Keratinocyte (primary cell): ENCODE measurements around the gene PPP5C. TPM values are rescaled to one million over a fixed set of nuclear protein-coding genes. Genes with fewer than 3 reads are reported as not detected.

Source experiments
- DNase-seq: peaks from one replicate; pipeline ENCODE4 v3.0.0-alpha.2; 2011; ENCODE audit warnings: low read depth, missing footprints, low spot score
- FAIRE-seq: peaks from 2 replicates; lab custom pipeline; 2011; peaks lifted over from hg19 to GRCh38; lab: Jason Lieb, UNC
- H2AFZ ChIP-seq: 2 replicates; pipeline ENCODE4 v1.6.0; 2012; ENCODE audit warnings: low read length, control low read depth, inconsistent platforms; ENCODE audit not compliant: control insufficient read depth
- H3K27ac ChIP-seq: 2 replicates; pipeline ENCODE4 v1.5.1; 2011; ENCODE audit warnings: low read length; ENCODE audit not compliant: control insufficient read depth, insufficient read depth
- H3K27me3 ChIP-seq: 3 replicates; pipeline ENCODE4 v1.6.0; 2011; ENCODE audit warnings: low read length; ENCODE audit not compliant: control insufficient read depth, insufficient read depth; ENCODE audit errors: extremely low read depth
- H3K36me3 ChIP-seq, 2 experiments: 2 replicates in 1 of 2; 3 replicates in 1 of 2; pipeline ENCODE4 v1.5.1; 2011; ENCODE audit warnings: low read length in 2 of 2, mild to moderate bottlenecking in 1 of 2; ENCODE audit not compliant: control insufficient read depth in 2 of 2, insufficient read depth in 2 of 2; ENCODE audit errors: extremely low read depth in 1 of 2
- H3K4me1 ChIP-seq: 3 replicates; pipeline ENCODE4 v1.5.1; 2011; ENCODE audit warnings: low read length; ENCODE audit not compliant: control insufficient read depth, insufficient read depth; ENCODE audit errors: extremely low read depth
- H3K4me2 ChIP-seq: 3 replicates; pipeline ENCODE4 v1.6.0; 2011; ENCODE audit warnings: low read depth, low read length; ENCODE audit not compliant: control insufficient read depth, insufficient read depth; ENCODE audit errors: extremely low read depth
- H3K4me3 ChIP-seq, 3 experiments: fragments of 200-600 bp in 1 of 3; sonication (generic) in 1 of 3; 2 replicates in 2 of 3; 3 replicates in 1 of 3; pipeline ENCODE4 v1.5.1; 2011 to 2016; ENCODE audit warnings: low read length in 3 of 3, mild to moderate bottlenecking in 3 of 3, control low read depth in 2 of 3, inconsistent platforms in 1 of 3, low read depth in 1 of 3, mixed read lengths in 1 of 3, mixed run types in 1 of 3, moderate library complexity in 1 of 3; ENCODE audit not compliant: control insufficient read depth in 2 of 3, insufficient read depth in 2 of 3; ENCODE audit errors: extremely low read depth in 1 of 3
- H3K79me2 ChIP-seq: 2 replicates; pipeline ENCODE4 v1.6.0; 2012; ENCODE audit warnings: low read length; ENCODE audit not compliant: control insufficient read depth, insufficient read depth
- H3K9ac ChIP-seq: 3 replicates; pipeline ENCODE4 v1.6.0; 2011; ENCODE audit warnings: low read length; ENCODE audit not compliant: control insufficient read depth, insufficient read depth; ENCODE audit errors: extremely low read depth
- H3K9me1 ChIP-seq: 3 replicates; pipeline ENCODE4 v1.6.0; 2011; ENCODE audit warnings: low read length; ENCODE audit not compliant: control insufficient read depth, insufficient read depth; ENCODE audit errors: extremely low read depth
- H3K9me3 ChIP-seq: 2 replicates; pipeline ENCODE4 v1.5.1; 2012; ENCODE audit warnings: low read depth, low read length; ENCODE audit not compliant: control insufficient read depth
- H4K20me1 ChIP-seq: 3 replicates; pipeline ENCODE4 v1.6.0; 2011; ENCODE audit warnings: low read length; ENCODE audit not compliant: control insufficient read depth, insufficient read depth; ENCODE audit errors: extremely low read depth
- EZH2 ChIP-seq: IDR thresholded peaks from one replicate; pipeline ENCODE4 v1.6.1; 2012; ENCODE audit warnings: inconsistent platforms, mild to moderate bottlenecking, low read length, moderate library complexity
- dilution Hi-C: fragments of 300-500 bp; cut with MboI; formaldehyde crosslinking; loops from one replicate; pipeline ENCODE4 v1.7.0; 2020; ENCODE audit warnings: low sequenced_read_pairs; ENCODE audit not compliant: extremely low pct_ligation_motif_present
- polyA plus RNA-seq, 5 experiments: library from polyadenylated mRNA; depleted of rRNA in 3 of 5; stranded (reverse) in 3 of 5; stranded (forward) in 1 of 5; unstranded in 1 of 5; fragments of >200 nt; gene quantifications; 1 replicate in 1 of 5; 2 replicates in 3 of 5; 3 replicates in 1 of 5; pipeline versions ENCODE4 v1.2.1 to v1.2.3, GENCODE V29; 2011 to 2012; ENCODE audit warnings: missing spikeins in 2 of 5, low read depth in 1 of 5, low replicate concordance in 1 of 5
- TF ChIP-seq, protein P1 (sequence below), 3 experiments: IDR thresholded peaks in 1 of 3; conservative IDR thresholded peaks in 1 of 3; optimal IDR thresholded peaks in 1 of 3; 2 replicates in 2 of 3; 3 replicates in 1 of 3; pipeline versions ENCODE3 to v1.5.1; 2011; ENCODE audit warnings: low read length in 3 of 3, mild to moderate bottlenecking in 3 of 3, moderate library complexity in 2 of 3, control low read depth in 1 of 3, inconsistent platforms in 1 of 3; ENCODE audit not compliant: insufficient read depth in 2 of 3; ENCODE audit errors: extremely low read depth in 1 of 3

PPP5C gene
- polyA plus RNA-seq, 1 donor (not counting 4 experiments of a cell fraction or from before 2014, with no cell fraction given) = 97.5 TPM

DNA sequence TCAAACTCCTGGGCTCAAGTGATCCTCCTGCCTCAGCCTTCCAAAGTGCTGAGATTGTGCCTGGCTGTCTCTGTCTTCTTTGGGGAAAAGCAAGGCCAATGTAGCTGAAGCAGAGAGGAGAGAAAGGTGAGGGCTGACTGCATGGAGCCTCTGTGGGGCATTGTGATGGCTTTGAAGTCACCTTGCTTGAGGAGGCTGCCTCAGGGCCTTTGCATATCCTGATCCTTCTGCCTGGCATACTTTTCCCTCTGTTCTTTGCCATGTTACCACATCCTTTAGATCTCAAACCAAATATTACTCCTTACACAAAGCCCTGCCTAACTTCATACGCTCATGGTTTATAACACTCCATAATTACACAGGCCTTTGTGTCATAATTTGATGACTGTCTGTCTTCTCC, 9.4 kb upstream of the PPP5C start:
- Histone ChIP-seq H3K79me2 (no peaks in the 10 kb centered on the region), H4K20me1 (no peaks in the 10 kb centered on the region), H3K4me3 (no peak overlapping the region), H3K9ac (no peak overlapping the region), H3K36me3 (no peaks in the 10 kb centered on the region), H2AFZ (no peak overlapping the region), H3K4me1 (no peaks in the 10 kb centered on the region), H3K27ac (no peak overlapping the region), H3K9me3 (no peaks in the 10 kb centered on the region), H3K4me2 (no peak overlapping the region), H3K27me3 (peaks cover 11% of the 10 kb centered on the region), H3K9me1 (no peaks in the 10 kb centered on the region)
- TF ChIP-seq EZH2 = no peak
- TF ChIP-seq, protein P1, sequence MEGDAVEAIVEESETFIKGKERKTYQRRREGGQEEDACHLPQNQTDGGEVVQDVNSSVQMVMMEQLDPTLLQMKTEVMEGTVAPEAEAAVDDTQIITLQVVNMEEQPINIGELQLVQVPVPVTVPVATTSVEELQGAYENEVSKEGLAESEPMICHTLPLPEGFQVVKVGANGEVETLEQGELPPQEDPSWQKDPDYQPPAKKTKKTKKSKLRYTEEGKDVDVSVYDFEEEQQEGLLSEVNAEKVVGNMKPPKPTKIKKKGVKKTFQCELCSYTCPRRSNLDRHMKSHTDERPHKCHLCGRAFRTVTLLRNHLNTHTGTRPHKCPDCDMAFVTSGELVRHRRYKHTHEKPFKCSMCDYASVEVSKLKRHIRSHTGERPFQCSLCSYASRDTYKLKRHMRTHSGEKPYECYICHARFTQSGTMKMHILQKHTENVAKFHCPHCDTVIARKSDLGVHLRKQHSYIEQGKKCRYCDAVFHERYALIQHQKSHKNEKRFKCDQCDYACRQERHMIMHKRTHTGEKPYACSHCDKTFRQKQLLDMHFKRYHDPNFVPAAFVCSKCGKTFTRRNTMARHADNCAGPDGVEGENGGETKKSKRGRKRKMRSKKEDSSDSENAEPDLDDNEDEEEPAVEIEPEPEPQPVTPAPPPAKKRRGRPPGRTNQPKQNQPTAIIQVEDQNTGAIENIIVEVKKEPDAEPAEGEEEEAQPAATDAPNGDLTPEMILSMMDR (optimal IDR thresholded peaks at IDR 0.05 in 1 of 3, IDR thresholded peaks at IDR 0.05 in 1 of 3, conservative IDR thresholded peaks at IDR 0.05 in 1 of 3; ENCODE audit: extremely low read depth in 1 of 3, insufficient read depth in 2 of 3, low read length in 3 of 3) = no peak
- DNase-seq (no peak), FAIRE-seq (no peak)
- dilution Hi-C loops = no loop called here

DNA sequence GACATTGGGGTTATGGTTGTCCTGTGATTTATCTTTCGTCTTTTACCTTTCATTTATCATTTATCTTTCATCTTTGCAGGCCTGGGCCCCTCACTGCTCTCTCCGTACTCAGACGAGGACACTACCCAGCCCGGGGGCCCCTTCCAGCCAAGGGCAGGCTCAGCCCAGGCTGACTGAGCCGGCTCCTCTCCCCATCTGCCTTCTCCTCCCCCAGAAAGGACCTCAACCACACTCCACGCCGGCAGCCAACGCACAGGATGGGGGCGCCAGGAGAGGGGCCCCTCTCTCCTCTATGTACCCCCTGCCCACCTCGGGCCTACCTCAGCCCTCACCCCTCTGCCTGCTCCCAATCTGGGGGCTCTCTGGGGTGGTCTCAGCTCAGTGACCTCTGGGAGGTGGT, 7.4 kb upstream of the PPP5C start:
- Histone ChIP-seq H3K4me2 (no peak overlapping the region), H3K36me3 (no peaks in the 10 kb centered on the region), H2AFZ (no peak overlapping the region), H3K4me3 (no peak overlapping the region), H3K9me3 (no peaks in the 10 kb centered on the region), H3K27ac (no peak overlapping the region), H3K79me2 (no peaks in the 10 kb centered on the region), H4K20me1 (no peaks in the 10 kb centered on the region), H3K27me3 (peaks cover 12% of the 10 kb centered on the region), H3K9me1 (no peaks in the 10 kb centered on the region), H3K4me1 (no peaks in the 10 kb centered on the region), H3K9ac (no peak overlapping the region)
- no peak for DNase-seq
- TF ChIP-seq, protein P1 (optimal IDR thresholded peaks at IDR 0.05 in 1 of 3, IDR thresholded peaks at IDR 0.05 in 1 of 3, conservative IDR thresholded peaks at IDR 0.05 in 1 of 3; ENCODE audit: extremely low read depth in 1 of 3, insufficient read depth in 2 of 3, low read length in 3 of 3) = no peak
- no peak for TF ChIP-seq EZH2
- dilution Hi-C loops = no loop called here
- FAIRE-seq = no peak
